ENCODE data around the gene GORASP2. TPM values are rescaled to one million over a fixed set of nuclear protein-coding genes. Genes with fewer than 3 reads are reported as not detected.
A peak's percentile ranks its signal among the peaks of the same experiment; 100 is the strongest.

Gene GORASP2
- total and polyA plus RNA-seq, 2 of the 4 experiments (the other 2 are of a cell fraction) = 53.1 to 156 TPM

DNA sequence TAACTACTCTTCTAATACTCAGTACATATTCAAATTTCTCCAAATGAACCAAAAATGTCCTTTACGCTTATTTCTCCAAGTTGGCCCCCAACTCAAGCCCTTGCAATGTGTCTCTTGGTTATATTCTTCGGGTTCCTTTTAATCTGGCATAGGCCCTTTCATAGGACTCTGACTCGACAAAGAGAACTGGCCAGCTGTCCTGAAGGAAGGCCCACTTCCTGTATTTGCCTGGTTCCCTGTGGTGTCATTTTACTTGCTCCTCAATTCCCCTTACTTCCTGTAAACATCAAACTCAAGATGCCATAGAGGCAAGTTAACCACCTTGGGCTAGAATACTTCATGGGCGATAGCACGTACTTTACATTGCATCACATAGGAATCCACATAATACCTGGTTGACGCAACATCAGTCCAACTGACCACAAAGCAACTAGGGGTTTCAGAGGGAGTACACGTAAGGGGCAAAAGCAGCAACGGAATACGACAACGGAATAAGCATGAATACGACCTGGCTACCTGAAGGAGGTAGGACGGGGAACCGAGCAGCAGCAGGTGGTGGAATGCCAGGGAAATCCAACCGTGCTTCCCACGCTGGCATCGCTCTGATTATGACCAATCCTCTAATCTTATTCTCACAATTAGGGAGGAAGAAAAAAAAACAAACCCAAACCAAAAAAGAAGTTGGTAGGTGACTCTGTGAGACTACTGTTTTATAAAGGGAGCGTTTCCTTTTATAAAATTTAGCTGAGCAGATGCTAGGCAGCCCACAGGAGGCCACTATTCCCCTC is 823 bp upstream of the GORASP2 start:
- H3K27me3 ChIP-seq (ENCODE audit: control insufficient read depth, insufficient read depth, low read length) = no peaks in the 10 kb centered on the region
- H3K4me1 ChIP-seq (ENCODE audit: control insufficient read depth, insufficient read depth, low read length) = peaks cover 2% of the 10 kb centered on the region; the same call in 1 of the 2 replicates
- peak overlapping the region; percentile 23; the same call in 1 of the 2 replicates for H3K23ac ChIP-seq (ENCODE audit: low read depth, low read length)
- no peak for ATAC-seq (ENCODE audit: low read depth)
- peak overlapping the region; percentile 51 for H4K5ac ChIP-seq (ENCODE audit: low read depth, low read length)
- H2AFZ ChIP-seq (replicated peaks; ENCODE audit: low read length, poor library complexity) = peak overlapping the region; percentile 93
- dilution Hi-C loops (cut with HindIII; ENCODE audit: low sequenced_read_pairs, unreplicated experiment) = no loop called here
- ChIA-PET POLR2A (ENCODE audit: unreplicated experiment) (no interaction called here), CTCF (interaction anchor here (0.6 to 1.6 kb wide), 14 partner anchors 8 to 887 kb away, joined by 3 to 8 read pairs (median 3); no protein-coding TSS in a partner anchor)
- H3K36me3 ChIP-seq (ENCODE audit: control insufficient read depth, insufficient read depth, low read length) = no peaks in the 10 kb centered on the region
- DNase-seq = peak; percentile 31
- H2BK20ac ChIP-seq (ENCODE audit: low read depth, low read length) = no peak overlapping the region
- peak overlapping the region; percentile 47 for H2AK9ac ChIP-seq (replicated peaks; ENCODE audit: low read depth, low read length, poor library complexity)
- 75% methylated on average over 10 of the region's 17 CpGs; no CpG with 5 or more reads in 1 of the 2 experiments for WGBS, 2 experiments (ENCODE audit: extremely low coverage in 2 of 2, insufficient read length in 1 of 2)
- H3K9ac ChIP-seq (ENCODE audit: low read depth, low read length) = peak overlapping the region; percentile 63
- in situ Hi-C loops (cut with MboI; ENCODE audit: low sequenced_read_pairs) = loop anchor here (25.0 kb wide), 1 partner anchor 1116 kb away; the partner anchor contains the start of gene METTL5
- peak; percentile 75 for TF ChIP-seq CEBPB (IDR thresholded peaks at IDR 0.05; ENCODE audit: low read depth, low read length)
- TF ChIP-seq CTCF (conservative IDR thresholded peaks at IDR 0.05; ENCODE audit: low read depth, low read length) = no peak
- no peak for TF ChIP-seq RFX5 (IDR thresholded peaks at IDR 0.05; ENCODE audit: low read depth, low read length)
- TF ChIP-seq BHLHE40 (IDR thresholded peaks at IDR 0.05; ENCODE audit: low read depth, low read length) = no peak
- no peak for TF ChIP-seq FOS (IDR thresholded peaks at IDR 0.05; ENCODE audit: low read depth, low read length)
- TF ChIP-seq POLR2A (IDR thresholded peaks at IDR 0.05; ENCODE audit: low read depth, low read length) = no peak
- TF ChIP-seq ELK1 (IDR thresholded peaks at IDR 0.05; ENCODE audit: borderline replicate concordance, low read depth, low read length) = no peak
- no peak overlapping the region; the same call in 1 of the 2 replicates for H2BK120ac ChIP-seq (ENCODE audit: low read depth, low read length)
- intact Hi-C loops (cut with micrococcal nuclease) = no loop called here
- no TSS peak for BruUV-seq (replicated peaks)
- H4K8ac ChIP-seq (ENCODE audit: low read depth in 2 of 2, low read length in 2 of 2) = peak overlapping the region; percentile 90 to 96
- H3K14ac ChIP-seq (replicated peaks; ENCODE audit: low read depth, low read length) = peak overlapping the region; percentile 61; the same call in 1 of the 2 replicates
- H3K4me3 ChIP-seq (ENCODE audit: insufficient read depth, low read depth, low read length) = peak overlapping the region; percentile 27
- H3K4ac ChIP-seq (ENCODE audit: low read depth, low read length) = peak overlapping the region; percentile 70
- H3K4me2 ChIP-seq (ENCODE audit: low read depth, low read length) = peak overlapping the region; percentile 68
- H4K20me1 ChIP-seq (ENCODE audit: insufficient read depth, low read length) = peaks cover 37% of the 10 kb centered on the region
- H3K18ac ChIP-seq (ENCODE audit: low read depth, low read length) = no peak overlapping the region
- H3K9me3 ChIP-seq (ENCODE audit: control insufficient read depth, insufficient read depth, low read length) = peaks cover 7% of the 10 kb centered on the region
- peak overlapping the region; percentile 29 for H2BK5ac ChIP-seq (ENCODE audit: low read depth, low read length, poor library complexity, severe bottlenecking)
- peak overlapping the region; percentile 68 for H3K56ac ChIP-seq (ENCODE audit: extremely low read depth, insufficient read depth, low read length)
- peak overlapping the region; percentile 31; the same call in 1 of the 2 replicates for H3K27ac ChIP-seq (ENCODE audit: insufficient read depth, low read length)
- H2BK15ac ChIP-seq (ENCODE audit: low read depth, low read length) = no peak overlapping the region
- H4K91ac ChIP-seq (ENCODE audit: insufficient read depth, low read depth, low read length) = peak overlapping the region; percentile 45; the same call in 1 of the 2 replicates
- H2AK5ac ChIP-seq (ENCODE audit: low read depth, low read length) = peak overlapping the region; percentile 2; the same call in 1 of the 2 replicates
- H3K9me1 ChIP-seq (ENCODE audit: insufficient read depth, low read length) = peaks cover 7% of the 10 kb centered on the region
- peaks cover 0 to 20% of the 10 kb centered on the region in 2 experiments; a peak in 2 of 4 replicates for H3K79me1 ChIP-seq (ENCODE audit: low read depth in 1 of 2, low read length in 2 of 2)
